Stimulated activated CD4-positive, alpha-beta T cell treated with anti-CD3 and anti-CD28 coated beads, Interleukin-15, amount 100 ng/mL, for 24 hours (primary cell): Measurements from ENCODE around the gene GRHL3.
A peak's percentile ranks its signal among the peaks of the same experiment; 100 is the strongest.

Source experiments
- DNase-seq: peaks from one replicate; pipeline ENCODE4 v3.0.0-alpha.2; 2020

Gene GRHL3

GRCh38 chr1:24374891-24375786 lies 56.0 kb downstream of the GRHL3 start:
- no peak for DNase-seq

- no peak for DNase-seq
Measured at GRCh38 chr1:24379733-24380315, 60.7 kb downstream of the GRHL3 start.

GRCh38 chr1:24380508-24380907 lies 61.4 kb downstream of the GRHL3 start:
- DNase-seq = no peak

- DNase-seq = no peak
Measured at GRCh38 chr1:24381256-24381655, 62.1 kb downstream of the GRHL3 start.

- DNase-seq = no peak
Measured at GRCh38 chr1:24382165-24382577, 63.0 kb downstream of the GRHL3 start.

- no peak for DNase-seq
Measured at GRCh38 chr1:24383381-24383940, 64.3 kb downstream of the GRHL3 start.

- peak; percentile 67 for DNase-seq
Measured at GRCh38 chr1:24384251-24385090, 65.3 kb downstream of the GRHL3 start.

- peak; percentile 54 for DNase-seq
Measured at GRCh38 chr1:24385160-24385940, 66.2 kb downstream of the GRHL3 start.

GRCh38 chr1:24386241-24386640 lies 67.1 kb downstream of the GRHL3 start:
- no peak for DNase-seq

- DNase-seq = no peak
Measured at GRCh38 chr1:24386931-24387330, 67.8 kb downstream of the GRHL3 start.

GRCh38 chr1:24387636-24388175 lies 68.5 kb downstream of the GRHL3 start:
- no peak for DNase-seq

GRCh38 chr1:24388331-24388885 lies 69.3 kb downstream of the GRHL3 start:
- DNase-seq = no peak

- DNase-seq = no peak
Measured at GRCh38 chr1:24389231-24389678, 70.1 kb downstream of the GRHL3 start.

- peak; percentile 78 for DNase-seq
Measured at GRCh38 chr1:24390924-24391782, 72.0 kb downstream of the GRHL3 start.

GRCh38 chr1:24391882-24392603 lies 72.9 kb downstream of the GRHL3 start:
- peak; percentile 75 for DNase-seq

GRCh38 chr1:24392604-24392946 lies 73.4 kb downstream of the GRHL3 start:
- no peak for DNase-seq

- DNase-seq = no peak
Measured at GRCh38 chr1:24392982-24393650, 74.0 kb downstream of the GRHL3 start.

GRCh38 chr1:24393892-24394291 lies 74.7 kb downstream of the GRHL3 start:
- DNase-seq = no peak

GRCh38 chr1:24400065-24400464 lies 80.9 kb downstream of the GRHL3 start:
- no peak for DNase-seq
